ENCODE results near the gene PRRT1B.

GRCh38 chr9:131608493-131609037 is 63.2 kb downstream of the PRRT1B start:
- no peak for TF ChIP-seq CTCF (IDR thresholded peaks at IDR 0.05)
- no peak for TF ChIP-seq POLR2A (IDR thresholded peaks at IDR 0.05)
